22Rv1 (cell line): ENCODE results near the gene SMARCC2.

ENCODE experiments used
- ZFX ChIP-seq: fragments of 450-650 bp; IDR thresholded peaks from 2 replicates; pipeline ENCODE4 v1.6.1; 2017; ENCODE audit warnings: antibody characterized with exemption, borderline replicate concordance
- TF ChIP-seq, protein P1 (sequence below): fragments of 450-650 bp; IDR thresholded peaks from 2 replicates; pipeline ENCODE4 v1.5.1; 2017; ENCODE audit warnings: mild to moderate bottlenecking

DNA sequence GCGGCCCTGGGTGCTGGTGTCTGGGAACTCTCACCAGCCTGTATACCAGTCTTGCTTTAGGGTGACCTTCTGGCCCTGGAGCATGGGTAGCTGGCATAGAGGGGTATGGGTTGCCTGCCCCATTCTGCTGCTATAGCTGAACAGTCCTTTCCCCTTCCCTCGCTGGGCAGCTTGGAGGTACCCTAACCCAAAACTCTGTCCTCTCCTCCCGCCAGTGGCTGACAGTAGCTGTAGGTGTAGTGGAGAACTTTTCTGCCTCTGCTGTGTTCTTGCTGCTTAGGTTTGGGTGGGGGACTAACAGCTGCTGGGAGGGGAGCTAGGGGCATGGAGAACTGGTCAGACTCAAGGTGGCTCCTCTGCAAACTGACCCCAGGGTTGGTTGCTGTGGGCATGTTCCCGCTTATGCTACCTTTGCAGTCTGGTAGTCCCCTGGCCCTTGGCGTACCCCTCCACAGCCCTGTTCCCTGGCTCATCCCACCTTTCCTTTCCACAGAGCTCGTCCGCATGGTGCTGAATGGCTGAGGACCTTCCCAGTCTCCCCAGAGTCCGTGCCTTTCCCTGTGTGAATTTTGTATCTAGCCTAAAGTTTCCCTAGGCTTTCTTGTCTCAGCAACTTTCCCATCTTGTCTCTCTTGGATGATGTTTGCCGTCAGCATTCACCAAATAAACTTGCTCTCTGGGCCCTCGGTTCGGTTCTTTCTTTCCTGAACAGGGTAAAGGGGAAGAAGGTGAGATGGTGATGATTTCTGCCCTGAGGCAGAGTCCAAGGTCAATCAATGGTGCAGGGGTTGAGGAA, 28.2 kb downstream of the SMARCC2 start:
- TF ChIP-seq ZFX, result no peak
- TF ChIP-seq, protein P1, sequence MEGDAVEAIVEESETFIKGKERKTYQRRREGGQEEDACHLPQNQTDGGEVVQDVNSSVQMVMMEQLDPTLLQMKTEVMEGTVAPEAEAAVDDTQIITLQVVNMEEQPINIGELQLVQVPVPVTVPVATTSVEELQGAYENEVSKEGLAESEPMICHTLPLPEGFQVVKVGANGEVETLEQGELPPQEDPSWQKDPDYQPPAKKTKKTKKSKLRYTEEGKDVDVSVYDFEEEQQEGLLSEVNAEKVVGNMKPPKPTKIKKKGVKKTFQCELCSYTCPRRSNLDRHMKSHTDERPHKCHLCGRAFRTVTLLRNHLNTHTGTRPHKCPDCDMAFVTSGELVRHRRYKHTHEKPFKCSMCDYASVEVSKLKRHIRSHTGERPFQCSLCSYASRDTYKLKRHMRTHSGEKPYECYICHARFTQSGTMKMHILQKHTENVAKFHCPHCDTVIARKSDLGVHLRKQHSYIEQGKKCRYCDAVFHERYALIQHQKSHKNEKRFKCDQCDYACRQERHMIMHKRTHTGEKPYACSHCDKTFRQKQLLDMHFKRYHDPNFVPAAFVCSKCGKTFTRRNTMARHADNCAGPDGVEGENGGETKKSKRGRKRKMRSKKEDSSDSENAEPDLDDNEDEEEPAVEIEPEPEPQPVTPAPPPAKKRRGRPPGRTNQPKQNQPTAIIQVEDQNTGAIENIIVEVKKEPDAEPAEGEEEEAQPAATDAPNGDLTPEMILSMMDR, result no peak
